ENCODE results near the gene COLGALT1. TPM values are rescaled to one million over a fixed set of nuclear protein-coding genes. Genes with fewer than 3 reads are reported as not detected.

The COLGALT1 gene
- total RNA-seq, 6 donors from 2014 or later, result 58.3 to 151 (median 116) TPM

DNA sequence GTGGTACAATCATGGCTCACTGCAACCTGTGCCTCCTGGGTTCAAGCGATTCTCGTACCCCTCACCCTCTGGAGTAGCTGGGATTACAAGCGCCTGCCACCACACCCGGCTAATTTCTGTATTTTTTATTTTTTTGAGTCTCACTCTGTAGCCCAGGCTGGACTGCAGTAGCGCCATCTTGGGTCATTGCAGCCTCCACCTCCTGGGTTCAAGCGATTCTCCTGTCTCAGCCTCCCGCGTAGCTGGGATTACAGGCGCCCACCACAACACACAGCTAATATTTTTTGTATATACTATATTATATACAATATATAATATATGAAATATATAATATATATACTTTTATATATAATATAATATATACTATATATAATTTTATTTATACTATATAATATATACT is 52.5 kb downstream of the COLGALT1 start:
- TF ChIP-seq EP300 (IDR thresholded peaks at IDR 0.05) (no peak), POLR2AphosphoS5 (IDR thresholded peaks at IDR 0.05) (no peak), POLR2A (IDR thresholded peaks at IDR 0.05) (no peak)
- TF ChIP-seq, protein P1, sequence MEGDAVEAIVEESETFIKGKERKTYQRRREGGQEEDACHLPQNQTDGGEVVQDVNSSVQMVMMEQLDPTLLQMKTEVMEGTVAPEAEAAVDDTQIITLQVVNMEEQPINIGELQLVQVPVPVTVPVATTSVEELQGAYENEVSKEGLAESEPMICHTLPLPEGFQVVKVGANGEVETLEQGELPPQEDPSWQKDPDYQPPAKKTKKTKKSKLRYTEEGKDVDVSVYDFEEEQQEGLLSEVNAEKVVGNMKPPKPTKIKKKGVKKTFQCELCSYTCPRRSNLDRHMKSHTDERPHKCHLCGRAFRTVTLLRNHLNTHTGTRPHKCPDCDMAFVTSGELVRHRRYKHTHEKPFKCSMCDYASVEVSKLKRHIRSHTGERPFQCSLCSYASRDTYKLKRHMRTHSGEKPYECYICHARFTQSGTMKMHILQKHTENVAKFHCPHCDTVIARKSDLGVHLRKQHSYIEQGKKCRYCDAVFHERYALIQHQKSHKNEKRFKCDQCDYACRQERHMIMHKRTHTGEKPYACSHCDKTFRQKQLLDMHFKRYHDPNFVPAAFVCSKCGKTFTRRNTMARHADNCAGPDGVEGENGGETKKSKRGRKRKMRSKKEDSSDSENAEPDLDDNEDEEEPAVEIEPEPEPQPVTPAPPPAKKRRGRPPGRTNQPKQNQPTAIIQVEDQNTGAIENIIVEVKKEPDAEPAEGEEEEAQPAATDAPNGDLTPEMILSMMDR (IDR thresholded peaks at IDR 0.05), result no peak
- Histone ChIP-seq H3K4me3 (no peak overlapping the region), H3K9me3 (peaks cover 0 to 5% (median 0%) of the 10 kb centered on the region in 4 donors), H3K27me3 (no peaks in the 10 kb centered on the region), H3K36me3 (no peaks in the 10 kb centered on the region), H3K4me1 (peaks cover 12 to 16% (median 15%) of the 10 kb centered on the region in 4 donors), H3K27ac (no peak overlapping the region)
- no peak for DNase-seq
- ATAC-seq (ENCODE audit: low FRiP score in 2 of 2), result no peak
- 95 to 99% methylated on average over 9 of the region's 9 CpGs for WGBS, 2 donors

DNA sequence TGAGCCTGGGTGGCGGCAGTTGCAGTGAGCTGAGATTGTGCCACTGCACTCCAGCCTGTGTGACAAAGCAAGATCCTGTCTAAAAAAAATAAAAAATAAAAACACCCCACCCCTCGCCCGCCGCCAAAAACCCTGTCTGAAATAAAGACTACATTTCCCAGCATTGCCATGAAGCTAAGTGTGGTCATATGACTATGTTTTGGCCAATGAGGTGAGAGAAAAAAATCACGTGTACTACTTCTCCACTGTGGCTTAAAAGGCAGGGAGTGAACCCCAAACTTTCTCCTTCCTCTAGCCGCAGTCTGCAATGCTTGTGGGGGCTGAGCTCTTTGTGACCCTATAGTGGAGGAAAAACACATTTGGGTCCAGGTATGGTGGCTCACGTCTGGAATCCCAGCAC is 54.9 kb downstream of the COLGALT1 start:
- H3K36me3 ChIP-seq, result no peaks in the 10 kb centered on the region
- no peak overlapping the region for H3K27ac ChIP-seq
- WGBS, 2 donors, result 62 to 65% methylated on average over 7 of the region's 7 CpGs
- no peaks in the 10 kb centered on the region for H3K27me3 ChIP-seq
- DNase-seq (no peak), ATAC-seq (ENCODE audit: low FRiP score in 2 of 2) (no peak)
- TF ChIP-seq EP300 (IDR thresholded peaks at IDR 0.05), result no peak
- TF ChIP-seq POLR2A (IDR thresholded peaks at IDR 0.05), result no peak
- TF ChIP-seq, protein P1 (IDR thresholded peaks at IDR 0.05), result no peak
- no peak for TF ChIP-seq POLR2AphosphoS5 (IDR thresholded peaks at IDR 0.05)
- H3K9me3 ChIP-seq, result peaks cover 0 to 5% (median 0%) of the 10 kb centered on the region in 4 donors
- H3K4me3 ChIP-seq, result no peak overlapping the region
- peaks cover 12 to 16% (median 15%) of the 10 kb centered on the region in 4 donors for H3K4me1 ChIP-seq

DNA sequence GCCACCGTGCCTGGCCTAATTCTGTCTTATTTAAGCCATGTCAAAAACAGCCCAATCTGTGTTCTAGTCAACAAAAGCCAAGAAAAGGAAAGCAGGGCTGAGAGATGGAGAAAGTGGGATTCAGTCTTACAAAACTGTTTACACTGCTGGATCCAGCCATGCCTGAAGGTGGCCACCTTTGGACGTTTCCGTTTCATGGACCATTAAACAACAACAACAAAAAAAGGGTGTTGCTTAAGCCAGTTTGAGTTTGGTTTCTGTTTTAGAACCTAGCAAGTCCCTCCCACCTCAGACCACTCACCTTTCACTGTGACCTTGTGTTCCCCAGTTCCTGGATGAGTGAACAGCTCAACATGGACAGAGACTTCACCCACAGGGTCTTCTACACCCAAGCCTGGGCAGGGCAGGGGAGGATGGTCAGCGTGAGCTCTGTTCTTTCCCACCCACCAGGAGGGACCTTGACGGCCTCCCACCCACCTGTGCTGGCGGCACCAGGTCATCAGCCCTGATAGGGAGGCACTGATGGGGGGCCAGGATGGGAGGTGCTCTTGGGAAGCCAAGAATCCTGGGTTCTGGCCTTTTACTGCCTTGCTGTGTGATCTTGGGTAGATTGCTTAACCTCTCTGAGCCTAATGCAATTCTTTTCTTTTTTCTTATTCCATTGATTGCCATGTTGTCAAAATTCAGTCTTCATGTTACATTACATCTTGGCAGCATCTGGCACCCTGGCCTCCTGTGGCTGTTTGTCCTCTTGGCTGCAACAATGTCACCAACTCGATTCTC is 56.2 kb downstream of the COLGALT1 start:
- H3K27me3 ChIP-seq, result peaks cover 0 to 3% (median 0%) of the 10 kb centered on the region in 4 donors
- no peaks in the 10 kb centered on the region for H3K36me3 ChIP-seq
- H3K9me3 ChIP-seq, result no peaks in the 10 kb centered on the region
- H3K4me3 ChIP-seq, result no peak overlapping the region
- TF ChIP-seq, protein P1 (IDR thresholded peaks at IDR 0.05), result no peak
- TF ChIP-seq POLR2AphosphoS5 (IDR thresholded peaks at IDR 0.05) (no peak), POLR2A (IDR thresholded peaks at IDR 0.05) (no peak), EP300 (IDR thresholded peaks at IDR 0.05) (no peak)
- ATAC-seq (ENCODE audit: low FRiP score in 2 of 2) (no peak), DNase-seq (no peak)
- H3K27ac ChIP-seq, result no peak overlapping the region
- 83 to 84% methylated on average over 7 of the region's 7 CpGs for WGBS, 2 donors
- peaks cover 2 to 10% (median 5%) of the 10 kb centered on the region in 4 donors for H3K4me1 ChIP-seq

DNA sequence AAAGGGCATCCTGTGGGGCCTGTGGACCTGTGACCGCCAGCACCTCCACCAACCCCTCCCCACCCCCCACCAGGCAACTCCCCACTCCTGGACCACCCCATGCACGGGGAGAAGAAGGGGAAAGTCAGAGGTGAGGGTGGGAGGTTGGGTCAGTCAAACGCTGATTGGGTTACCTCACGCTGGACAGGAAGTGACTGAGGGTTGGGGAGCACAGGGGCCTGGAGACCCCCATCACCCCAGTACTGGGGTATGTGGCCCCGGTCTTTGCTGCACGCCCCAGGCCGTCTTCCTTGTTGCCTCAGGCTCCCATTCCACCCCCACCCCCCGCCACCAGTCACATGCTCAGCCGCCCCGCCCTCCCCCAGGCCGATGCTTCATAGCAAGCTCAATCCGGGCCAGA is 59.0 kb downstream of the COLGALT1 start:
- TF ChIP-seq, protein P1 (IDR thresholded peaks at IDR 0.05), result no peak
- no peak for TF ChIP-seq POLR2A (IDR thresholded peaks at IDR 0.05)
- TF ChIP-seq POLR2AphosphoS5 (IDR thresholded peaks at IDR 0.05), result no peak
- TF ChIP-seq EP300 (IDR thresholded peaks at IDR 0.05), result no peak
- peaks cover 0 to 15% (median 2%) of the 10 kb centered on the region in 4 donors for H3K4me1 ChIP-seq
- no peaks in the 10 kb centered on the region for H3K36me3 ChIP-seq
- peaks cover 0 to 3% (median 0%) of the 10 kb centered on the region in 4 donors for H3K27me3 ChIP-seq
- DNase-seq, result no peak
- 81 to 88% methylated on average over 10 to 12 of the region's 12 CpGs for WGBS, 2 donors
- no peaks in the 10 kb centered on the region for H3K9me3 ChIP-seq
- H3K4me3 ChIP-seq, result no peak overlapping the region
- no peak overlapping the region for H3K27ac ChIP-seq
- ATAC-seq (ENCODE audit: low FRiP score in 2 of 2), result no peak
